Measurements from ENCODE around the gene PAFAH1B2.
"Not testable (repeated sequence)": the region's sequence is repeated elsewhere in the genome, so short reads cannot be mapped to it uniquely, and the experiment has no call there.

The PAFAH1B2 gene

DNA sequence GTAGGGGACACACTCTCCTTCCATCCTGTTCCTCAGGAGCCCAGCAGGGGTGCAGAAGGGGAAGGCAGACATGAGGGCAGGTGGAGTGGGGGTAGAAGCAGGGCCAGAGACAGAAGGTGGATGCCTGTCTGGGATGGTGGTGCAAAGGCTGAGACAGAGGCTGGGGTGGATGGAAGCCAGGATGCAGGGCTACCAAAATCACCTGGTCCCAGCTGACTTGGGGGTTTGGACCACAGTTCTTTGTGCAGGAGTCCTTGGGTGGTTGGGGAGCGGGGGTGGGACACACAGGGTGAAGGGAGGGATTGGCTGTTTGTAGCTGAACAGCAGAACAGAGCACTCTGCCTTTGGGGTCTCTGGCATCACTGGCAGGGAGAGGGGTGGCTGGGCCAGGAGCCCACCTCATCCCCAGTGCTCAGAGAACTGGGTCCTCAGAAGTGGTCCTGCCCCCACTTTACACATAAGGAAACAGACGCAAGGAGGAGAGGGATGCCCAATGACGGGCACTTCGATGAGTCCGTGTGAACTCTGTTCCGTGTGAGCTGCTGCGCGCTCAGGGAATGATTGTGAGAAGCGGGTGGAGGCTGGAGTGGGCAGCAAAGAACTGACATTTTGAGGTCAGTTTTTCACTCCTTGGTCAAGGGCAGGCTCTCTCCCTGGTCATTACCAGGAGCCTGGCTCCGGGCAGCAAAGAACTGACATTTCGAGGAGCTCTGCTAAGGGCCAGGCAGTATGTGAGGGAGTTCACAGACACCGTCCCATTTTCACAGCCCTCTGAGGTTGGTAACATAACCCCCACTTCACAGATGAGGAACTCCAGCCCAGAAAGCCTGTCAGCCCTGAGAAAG, 56.9 kb downstream of the PAFAH1B2 start:
- TF ChIP-seq, protein P1, sequence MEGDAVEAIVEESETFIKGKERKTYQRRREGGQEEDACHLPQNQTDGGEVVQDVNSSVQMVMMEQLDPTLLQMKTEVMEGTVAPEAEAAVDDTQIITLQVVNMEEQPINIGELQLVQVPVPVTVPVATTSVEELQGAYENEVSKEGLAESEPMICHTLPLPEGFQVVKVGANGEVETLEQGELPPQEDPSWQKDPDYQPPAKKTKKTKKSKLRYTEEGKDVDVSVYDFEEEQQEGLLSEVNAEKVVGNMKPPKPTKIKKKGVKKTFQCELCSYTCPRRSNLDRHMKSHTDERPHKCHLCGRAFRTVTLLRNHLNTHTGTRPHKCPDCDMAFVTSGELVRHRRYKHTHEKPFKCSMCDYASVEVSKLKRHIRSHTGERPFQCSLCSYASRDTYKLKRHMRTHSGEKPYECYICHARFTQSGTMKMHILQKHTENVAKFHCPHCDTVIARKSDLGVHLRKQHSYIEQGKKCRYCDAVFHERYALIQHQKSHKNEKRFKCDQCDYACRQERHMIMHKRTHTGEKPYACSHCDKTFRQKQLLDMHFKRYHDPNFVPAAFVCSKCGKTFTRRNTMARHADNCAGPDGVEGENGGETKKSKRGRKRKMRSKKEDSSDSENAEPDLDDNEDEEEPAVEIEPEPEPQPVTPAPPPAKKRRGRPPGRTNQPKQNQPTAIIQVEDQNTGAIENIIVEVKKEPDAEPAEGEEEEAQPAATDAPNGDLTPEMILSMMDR (IDR thresholded peaks at IDR 0.05; ENCODE audit: control insufficient read depth, extremely low read depth, insufficient read depth), result no peak
- H3K4me3 ChIP-seq (ENCODE audit: low read depth, low read length), result no peak overlapping the region
- no peak for DNase-seq (ENCODE audit: low read depth)

DNA sequence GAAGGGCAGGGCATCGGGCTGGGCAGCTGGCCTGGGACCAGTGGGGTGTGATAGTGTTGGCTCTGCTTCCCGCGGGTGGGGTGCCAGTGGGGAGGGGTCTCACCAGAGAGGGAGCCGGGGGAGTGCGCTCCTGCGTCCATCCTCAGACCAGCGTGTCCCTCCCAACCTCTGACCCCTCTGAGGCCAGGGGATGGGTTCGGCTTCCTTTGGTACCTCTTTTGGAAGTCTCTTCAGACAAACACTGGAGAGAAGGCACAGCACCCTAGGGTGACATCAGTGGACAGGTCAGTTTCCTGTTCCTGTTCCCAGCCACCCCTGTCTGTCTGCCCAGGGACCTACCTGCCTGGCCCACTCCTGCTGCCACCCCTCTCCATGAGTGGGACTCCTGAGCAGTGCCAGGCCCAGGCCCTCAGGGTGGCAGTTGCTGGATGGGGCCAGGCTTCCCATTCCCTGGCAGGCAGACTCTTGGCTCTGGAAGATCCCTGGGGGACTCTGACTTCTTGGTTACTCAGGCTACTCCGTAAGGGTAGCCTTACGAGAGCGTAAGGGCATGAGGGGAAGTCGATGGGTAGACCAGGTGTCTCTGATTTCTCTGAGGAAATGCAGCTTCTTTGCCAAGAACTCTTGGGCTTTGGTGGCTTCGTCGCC, 57.7 kb downstream of the PAFAH1B2 start:
- TF ChIP-seq, protein P1 (IDR thresholded peaks at IDR 0.05; ENCODE audit: control insufficient read depth, extremely low read depth, insufficient read depth), result no peak
- no peak overlapping the region for H3K4me3 ChIP-seq (ENCODE audit: low read depth, low read length)

DNA sequence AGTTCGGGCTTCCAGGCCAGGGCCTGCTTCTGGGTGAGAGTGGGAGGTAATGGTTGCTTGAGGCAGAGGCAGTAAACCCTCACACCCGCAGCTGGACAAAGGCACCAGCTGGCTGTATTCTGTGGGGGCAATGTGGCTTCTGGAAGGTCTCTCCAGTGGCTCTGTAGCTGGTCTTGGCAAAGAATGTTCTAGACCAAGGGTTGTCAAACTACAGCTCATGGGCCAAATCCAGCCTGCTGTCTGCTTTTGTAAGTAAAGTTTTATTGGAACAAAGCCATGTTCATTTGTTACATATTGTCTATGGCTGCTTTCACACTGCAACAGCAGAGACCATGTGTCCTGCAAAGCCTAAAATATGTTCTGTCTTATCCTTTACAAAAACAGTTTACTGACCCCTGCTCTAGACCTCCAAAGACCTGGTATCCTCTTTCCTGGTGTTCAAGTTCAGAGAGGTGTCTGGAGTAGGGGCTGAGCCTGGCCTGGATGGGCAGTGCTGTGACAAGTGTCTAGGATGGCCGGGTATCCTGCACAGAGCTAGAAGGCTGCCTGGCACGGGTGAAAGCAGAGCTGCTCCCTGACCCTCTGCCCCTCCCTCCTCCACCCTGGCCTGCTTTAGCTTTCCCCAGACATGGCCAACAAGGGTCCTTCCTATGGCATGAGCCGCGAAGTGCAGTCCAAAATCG, 58.4 kb downstream of the PAFAH1B2 start:
- H3K4me3 ChIP-seq (ENCODE audit: low read depth, low read length), result no peak overlapping the region
- TF ChIP-seq, protein P1 (IDR thresholded peaks at IDR 0.05; ENCODE audit: control insufficient read depth, extremely low read depth, insufficient read depth), result no peak
- no peak for DNase-seq (ENCODE audit: low read depth)

More for the DNA sequence above, 57.7 kb downstream of the PAFAH1B2 start:
- DNase-seq (ENCODE audit: low read depth), result no peak

DNA sequence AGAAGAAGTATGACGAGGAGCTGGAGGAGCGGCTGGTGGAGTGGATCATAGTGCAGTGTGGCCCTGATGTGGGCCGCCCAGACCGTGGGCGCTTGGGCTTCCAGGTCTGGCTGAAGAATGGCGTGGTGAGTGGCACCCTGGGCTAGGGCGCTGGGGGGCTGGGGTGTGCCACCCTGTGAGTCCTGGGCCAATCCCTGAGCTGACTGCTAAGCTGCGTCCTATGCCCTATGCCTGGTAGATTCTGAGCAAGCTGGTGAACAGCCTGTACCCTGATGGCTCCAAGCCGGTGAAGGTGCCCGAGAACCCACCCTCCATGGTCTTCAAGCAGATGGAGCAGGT, 59.0 kb downstream of the PAFAH1B2 start:
- no peak overlapping the region for H3K4me3 ChIP-seq (ENCODE audit: low read depth, low read length)
- TF ChIP-seq, protein P1 (IDR thresholded peaks at IDR 0.05; ENCODE audit: control insufficient read depth, extremely low read depth, insufficient read depth), result no peak
- DNase-seq (ENCODE audit: low read depth), result no peak

DNA sequence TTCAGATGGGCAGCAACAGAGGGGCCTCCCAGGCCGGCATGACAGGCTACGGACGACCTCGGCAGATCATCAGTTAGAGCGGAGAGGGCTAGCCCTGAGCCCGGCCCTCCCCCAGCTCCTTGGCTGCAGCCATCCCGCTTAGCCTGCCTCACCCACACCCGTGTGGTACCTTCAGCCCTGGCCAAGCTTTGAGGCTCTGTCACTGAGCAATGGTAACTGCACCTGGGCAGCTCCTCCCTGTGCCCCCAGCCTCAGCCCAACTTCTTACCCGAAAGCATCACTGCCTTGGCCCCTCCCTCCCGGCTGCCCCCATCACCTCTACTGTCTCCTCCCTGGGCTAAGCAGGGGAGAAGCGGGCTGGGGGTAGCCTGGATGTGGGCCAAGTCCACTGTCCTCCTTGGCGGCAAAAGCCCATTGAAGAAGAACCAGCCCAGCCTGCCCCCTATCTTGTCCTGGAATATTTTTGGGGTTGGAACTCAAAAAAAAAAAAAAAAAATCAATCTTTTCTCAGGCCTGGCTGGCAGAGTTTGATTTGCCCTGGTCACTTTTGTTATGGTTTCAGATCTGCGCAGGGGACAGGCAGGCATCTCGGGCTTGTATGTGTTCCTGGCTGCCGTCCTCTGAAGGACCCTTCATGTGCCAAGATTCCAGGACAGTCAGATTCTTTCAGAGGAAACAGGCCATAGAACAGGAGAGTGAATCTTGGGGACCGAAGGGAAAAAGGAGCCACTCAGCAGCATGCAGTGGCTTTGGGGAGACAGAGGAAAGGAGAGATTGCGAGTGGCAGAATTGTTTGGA, 60.4 kb downstream of the PAFAH1B2 start:
- TF ChIP-seq, protein P1 (IDR thresholded peaks at IDR 0.05; ENCODE audit: control insufficient read depth, extremely low read depth, insufficient read depth), result no peak
- no peak for DNase-seq (ENCODE audit: low read depth)
- no peak overlapping the region for H3K4me3 ChIP-seq (ENCODE audit: low read depth, low read length)

GRCh38 chr11:117205211-117205818, 61.2 kb downstream of the PAFAH1B2 start:
- TF ChIP-seq, protein P1 (IDR thresholded peaks at IDR 0.05; ENCODE audit: control insufficient read depth, extremely low read depth, insufficient read depth), result no peak
- no peak for DNase-seq (ENCODE audit: low read depth)
- no peak overlapping the region for H3K4me3 ChIP-seq (ENCODE audit: low read depth, low read length)

DNA sequence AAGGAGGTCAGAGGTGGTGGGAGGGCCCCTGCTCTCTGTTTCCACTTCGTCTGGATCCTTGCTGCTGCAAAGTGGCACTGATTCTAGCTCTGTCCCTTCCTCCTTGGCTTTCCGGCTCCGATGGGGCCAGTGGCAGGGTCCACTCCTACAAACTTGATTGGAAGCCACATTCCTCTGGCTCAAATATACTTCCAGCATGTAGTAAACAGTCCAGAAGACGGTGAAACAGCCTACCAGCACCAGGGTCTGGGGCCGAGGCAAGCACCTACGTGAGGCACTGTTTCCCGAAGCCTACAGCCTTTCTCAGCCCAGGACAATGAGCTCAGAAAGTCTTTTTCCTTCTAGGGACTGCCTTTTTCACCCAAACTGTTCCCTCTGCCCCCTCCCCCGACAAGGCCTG, 62.0 kb downstream of the PAFAH1B2 start:
- H3K4me3 ChIP-seq (ENCODE audit: low read depth, low read length); DNase-seq (ENCODE audit: low read depth): not testable (repeated sequence)

DNA sequence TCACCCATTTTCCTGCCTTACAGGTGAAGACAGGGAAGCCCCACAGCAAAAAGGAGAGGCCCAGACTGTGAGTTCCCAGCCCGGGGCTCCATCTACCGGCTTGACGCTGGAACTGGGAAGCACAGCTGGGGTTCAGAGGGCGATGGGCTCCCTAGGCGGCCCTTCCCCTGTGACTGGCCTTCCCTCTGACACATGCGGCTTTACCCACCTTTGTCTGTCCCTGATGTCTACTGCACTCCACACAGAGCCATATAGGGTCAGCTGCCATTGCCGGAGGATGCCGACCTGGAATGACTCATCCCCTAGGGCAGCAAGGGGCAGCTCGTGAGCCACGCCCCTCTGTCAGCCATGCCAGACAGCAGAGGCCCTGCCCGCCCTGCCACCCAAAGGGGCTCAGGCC, 62.8 kb downstream of the PAFAH1B2 start:
- DNase-seq (ENCODE audit: low read depth); H3K4me3 ChIP-seq (ENCODE audit: low read depth, low read length): not testable (repeated sequence)

- not testable (repeated sequence) for H3K4me3 ChIP-seq (ENCODE audit: low read depth, low read length); DNase-seq (ENCODE audit: low read depth)
These were observed 63.4 kb downstream of the PAFAH1B2 start for GRCh38 chr11:117207481-117207880.

DNA sequence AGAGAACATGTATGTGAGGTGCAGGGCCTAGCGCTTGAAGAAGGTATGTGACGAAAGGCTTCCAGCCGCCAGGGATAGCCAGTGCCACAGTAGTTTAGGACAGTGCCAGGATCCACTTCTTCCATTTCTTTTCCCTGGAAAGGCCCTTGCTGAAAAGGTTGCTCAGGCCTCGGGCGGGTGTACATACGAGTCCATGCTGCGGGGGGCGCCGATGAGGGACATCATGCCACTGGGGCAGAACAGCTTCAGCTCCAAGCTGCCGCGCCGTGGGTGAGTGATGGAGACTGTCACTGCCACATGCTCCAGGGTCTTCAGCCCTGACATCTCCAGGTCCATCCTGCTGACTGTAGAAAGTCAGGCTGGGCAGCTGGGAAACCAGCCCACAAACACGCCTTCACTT, 64.6 kb downstream of the PAFAH1B2 start:
- H3K4me3 ChIP-seq (ENCODE audit: low read depth, low read length); DNase-seq (ENCODE audit: low read depth): not testable (repeated sequence)
